Mucosa of descending colon (tissue), 3 donors: Measurements from ENCODE around the gene ZNF81. TPM values are rescaled to one million over a fixed set of nuclear protein-coding genes. Genes with fewer than 3 reads are reported as not detected.

Source experiments
- ATAC-seq: fragments of 200-7000 bp; cut with Tn5 transposase; one replicate; pipeline ENCODE4 v1.9.1; 2020; ENCODE audit warnings: mild to moderate bottlenecking, moderate library complexity
- DNase-seq, 3 donors: peaks; one replicate each; pipeline ENCODE4 v3.0.0-alpha.2; 2020
- H3K36me3 ChIP-seq: fragments of 200-600 bp; one replicate; pipeline ENCODE4 v1.8.0; 2021; ENCODE audit warnings: low read depth, mild to moderate bottlenecking
- H3K4me1 ChIP-seq: fragments of 200-600 bp; one replicate; pipeline ENCODE4 v1.8.0; 2021; ENCODE audit warnings: low read depth, mild to moderate bottlenecking
- H3K4me3 ChIP-seq: fragments of 200-600 bp; one replicate; pipeline ENCODE4 v1.8.0; 2021; ENCODE audit warnings: mild to moderate bottlenecking
- H3K9me3 ChIP-seq: fragments of 200-600 bp; one replicate; pipeline ENCODE4 v1.8.0; 2021; ENCODE audit warnings: mild to moderate bottlenecking
- CTCF ChIP-seq: fragments of 200-600 bp; IDR thresholded peaks from one replicate; pipeline ENCODE4 v1.8.0; 2022; ENCODE audit warnings: antibody characterized with exemption, mild to moderate bottlenecking
- intact Hi-C, 2 donors: fragments of 100-400 bp; cut with DNase I in 1 of 2; cut with micrococcal nuclease in 1 of 2; formaldehyde crosslinking; loops; one replicate each; pipeline versions ENCODE4 v1.11.0 to v1.11.1; 2022; cut with DNase I, micrococcal nuclease
- total RNA-seq, 3 donors: library from RNA; stranded (reverse); fragmentation: NEBNext Ultra II Directional in 2 of 3; extraction: Animal tissue kit (Norgen Biotek cat#: 25700) in 2 of 3; gene quantifications; one replicate each; pipeline versions ENCODE4 v1.2.1 to v1.2.4, GENCODE V29; 2021 to 2023
- donor health status: DM: no; HTN: no; CAD: no; lungs with moderate emphysema.
- donor health status: DM: no; HTN: no; CAD: no.
- donor health status: DM: no; HTN: yes; CAD: no.

Gene ZNF81
- total RNA-seq, 3 donors from 2014 or later, result 11.1 to 18.3 (median 12.9) TPM

GRCh38 chrX:47815901-47816845, 20.5 kb upstream of the ZNF81 start:
- Histone ChIP-seq H3K4me1 (peaks cover 3% of the 10 kb centered on the region), H3K4me3 (no peak overlapping the region), H3K9me3 (no peaks in the 10 kb centered on the region), H3K36me3 (no peaks in the 10 kb centered on the region)
- TF ChIP-seq CTCF, result no peak
- DNase-seq, result peak in 2 of 3 donors; percentile 32 to 60
- ATAC-seq, result peak; percentile 93
- intact Hi-C loops, result no loop called here

DNA sequence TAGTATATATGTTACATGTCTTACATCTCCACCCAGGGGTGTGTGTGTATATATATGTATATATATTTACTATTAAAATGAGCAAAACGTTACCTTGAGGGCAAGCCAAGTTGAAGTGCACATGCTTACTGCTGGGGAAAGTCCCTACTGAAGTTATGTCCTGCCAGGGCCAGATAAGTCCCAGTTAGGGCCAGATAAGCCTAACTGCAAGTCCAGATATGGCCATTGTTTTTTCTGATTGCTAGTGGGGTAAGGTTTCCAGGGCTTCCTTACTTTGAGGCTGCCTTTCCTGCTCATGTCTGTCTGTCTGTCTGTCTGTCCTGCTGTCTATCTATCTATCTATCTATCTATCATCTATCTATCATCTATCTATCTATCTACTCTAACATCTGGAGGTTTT, 19.3 kb upstream of the ZNF81 start:
- ATAC-seq (peak; percentile 78), DNase-seq (peak in 1 of 3 donors; percentile 51)
- Histone ChIP-seq H3K9me3 (no peaks in the 10 kb centered on the region), H3K4me3 (no peak overlapping the region), H3K4me1 (peaks cover 3% of the 10 kb centered on the region), H3K36me3 (no peaks in the 10 kb centered on the region)
- TF ChIP-seq CTCF, result no peak
- intact Hi-C loops, result no loop called here

GRCh38 chrX:47817897-47818296, 18.8 kb upstream of the ZNF81 start:
- no peak for TF ChIP-seq CTCF
- Histone ChIP-seq H3K9me3 (no peaks in the 10 kb centered on the region), H3K4me3 (no peak overlapping the region), H3K4me1 (peaks cover 3% of the 10 kb centered on the region), H3K36me3 (no peaks in the 10 kb centered on the region)
- ATAC-seq (no peak), DNase-seq (no peak)
- intact Hi-C loops, result no loop called here

DNA sequence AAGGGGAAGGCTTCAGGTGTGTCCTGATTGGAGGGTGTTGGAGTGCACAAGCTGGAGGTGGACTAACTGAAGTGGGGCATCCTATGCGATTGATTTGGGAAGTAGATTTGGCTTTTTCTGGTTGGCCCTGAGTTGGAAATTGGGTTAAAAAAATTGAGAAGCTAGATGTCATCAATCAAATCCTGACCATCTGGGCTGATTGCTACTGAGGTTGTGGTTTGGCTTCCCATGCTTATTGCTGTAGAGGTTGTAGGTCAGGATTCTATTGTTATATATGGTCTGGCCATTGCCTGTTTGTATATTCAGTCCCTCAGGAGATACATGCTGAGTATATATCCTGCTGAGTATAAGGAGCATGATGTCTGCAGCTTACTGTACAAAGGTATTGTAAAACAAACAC, 7.7 kb upstream of the ZNF81 start:
- H3K4me3 ChIP-seq, result no peak overlapping the region
- no peak for DNase-seq

DNA sequence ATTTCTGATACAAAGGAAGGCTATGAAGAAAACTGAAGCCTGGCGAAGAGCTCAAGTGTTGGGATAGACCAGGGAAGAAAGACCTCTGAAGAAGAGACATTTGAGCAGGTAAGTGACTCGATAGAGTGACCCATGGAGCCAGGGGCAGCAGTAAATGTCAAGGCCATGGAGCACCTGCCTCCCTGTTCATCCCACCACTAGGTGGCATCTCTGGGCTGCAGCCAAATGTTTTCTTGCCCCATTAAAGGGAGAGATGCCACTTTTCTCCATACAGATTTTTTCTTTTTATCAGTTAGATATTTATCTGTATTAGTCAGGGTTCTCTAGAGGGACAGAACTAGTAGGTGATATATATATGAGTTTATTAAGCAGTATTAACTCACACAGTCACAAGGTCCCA, 4.9 kb upstream of the ZNF81 start:
- peak; percentile 39 for TF ChIP-seq CTCF
- DNase-seq (peak in 2 of 3 donors; percentile 60 to 64), ATAC-seq (peak; percentile 49)
- Histone ChIP-seq H3K4me1 (no peaks in the 10 kb centered on the region), H3K9me3 (no peaks in the 10 kb centered on the region), H3K4me3 (no peak overlapping the region), H3K36me3 (no peaks in the 10 kb centered on the region)
- intact Hi-C loops, result no loop called here

More for the DNA sequence above, 7.7 kb upstream of the ZNF81 start:
- Histone ChIP-seq H3K4me1 (no peaks in the 10 kb centered on the region), H3K9me3 (no peaks in the 10 kb centered on the region), H3K36me3 (no peaks in the 10 kb centered on the region)
- no peak for TF ChIP-seq CTCF
- ATAC-seq, result no peak
- intact Hi-C loops, result no loop called here
